Sigmoid colon (tissue), 7 donors: ENCODE results near the gene DROSHA. TPM values are rescaled to one million over a fixed set of nuclear protein-coding genes. Genes with fewer than 3 reads are reported as not detected.
A peak's percentile ranks its signal among the peaks of the same experiment; 100 is the strongest.

ENCODE experiments used
- DNase-seq: peaks from one replicate; pipeline ENCODE4 v3.0.0-alpha.2; 2019
- H3K27ac ChIP-seq, 4 donors: fragments of 200-600 bp; sonication (generic); one replicate each; pipeline ENCODE4 v1.5.1; 2016 to 2019; ENCODE audit warnings: mild to moderate bottlenecking in 1 of 4
- H3K27me3 ChIP-seq, 3 donors: fragments of 200-600 bp; sonication (generic); one replicate each; pipeline ENCODE4 v1.5.1; 2019; ENCODE audit warnings: mild to moderate bottlenecking in 1 of 3
- H3K36me3 ChIP-seq, 4 donors: fragments of 200-600 bp; sonication (generic); one replicate each; pipeline ENCODE4 v1.5.1; 2016 to 2019
- H3K4me1 ChIP-seq, 4 donors: fragments of 200-600 bp; sonication (generic); one replicate each; pipeline ENCODE4 v1.5.1; 2017 to 2019
- H3K4me3 ChIP-seq, 4 donors: fragments of 200-600 bp; sonication (generic); one replicate each; pipeline ENCODE4 v1.5.1; 2017 to 2019; ENCODE audit warnings: mild to moderate bottlenecking in 2 of 4, moderate library complexity in 1 of 4
- H3K9me3 ChIP-seq, 4 donors: fragments of 200-600 bp in 3 of 4; sonication (generic) in 3 of 4; one replicate each; pipeline versions ENCODE4 v1.5.1 to v1.6.1; 2013 to 2019
- CTCF ChIP-seq, 4 experiments: fragments of 450-650 bp in 3 of 4; fragments of 200-600 bp in 1 of 4; IDR thresholded peaks; one replicate each; pipeline ENCODE4 v1.5.1; 2016 to 2019; ENCODE audit warnings: antibody characterized with exemption in 4 of 4, mild to moderate bottlenecking in 3 of 4, moderate library complexity in 2 of 4
- EP300 ChIP-seq, 4 donors: sonication (generic); formaldehyde crosslinking; IDR thresholded peaks; one replicate each; pipeline ENCODE4 v1.6.1; 2017; ENCODE audit warnings: antibody characterized with exemption in 4 of 4
- POLR2A ChIP-seq, 2 donors: fragments of 450-650 bp; IDR thresholded peaks; one replicate each; pipeline ENCODE4 v1.6.1; 2016; ENCODE audit warnings: antibody characterized with exemption in 2 of 2, mild to moderate bottlenecking in 2 of 2, moderate library complexity in 2 of 2
- POLR2AphosphoS5 ChIP-seq, 4 donors: sonication (generic); formaldehyde crosslinking; IDR thresholded peaks; one replicate each; pipeline ENCODE4 v1.6.1; 2017; ENCODE audit warnings: antibody characterized with exemption in 4 of 4
- WGBS, 2 donors: extraction: QIAGEN DNeasy Blood & Tissue Kit; methylation state at CpG; one replicate each; pipeline ENCODE4 v1.1.7; 2013; 5-methylcytosine and 5-hydroxymethylcytosine counted together
- intact Hi-C: fragments of 100-400 bp; cut with DNase I; formaldehyde crosslinking; loops from one replicate; pipeline ENCODE4 v1.15.1; 2023
- polyA plus RNA-seq, 3 donors: library from polyadenylated mRNA; stranded (reverse); fragments of 200-250 nt; gene quantifications; one replicate each; pipeline ENCODE4 v1.2.3, GENCODE V29; 2013
- total RNA-seq, 4 donors: library from RNA; depleted of rRNA; stranded (reverse); fragments of >200 nt; gene quantifications; one replicate each; pipeline ENCODE4 v1.1.0, GENCODE V29; 2016
- donor health status: healthy with polysubstance abuse.
- donor health status: Bipolar disorder and iron deficiency.
- donor health status: healthy.

Gene DROSHA
- total and polyA plus RNA-seq, 7 donors, result 17.3 to 57.6 (median 28.6) TPM

GRCh38 chr5:31537851-31538250 lies 6.0 kb upstream of the DROSHA start:
- intact Hi-C loops, result no loop called here
- peaks cover 0 to 14% (median 12%) of the 10 kb centered on the region in 4 donors for H3K4me1 ChIP-seq
- H3K27ac ChIP-seq, result no peak overlapping the region
- no peak overlapping the region for H3K4me3 ChIP-seq
- H3K9me3 ChIP-seq, result no peaks in the 10 kb centered on the region
- no peak for DNase-seq
- TF ChIP-seq POLR2A (IDR thresholded peaks at IDR 0.05), result no peak
- no peak for TF ChIP-seq CTCF (IDR thresholded peaks at IDR 0.05)
- no peak for TF ChIP-seq EP300 (IDR thresholded peaks at IDR 0.05)
- TF ChIP-seq POLR2AphosphoS5 (IDR thresholded peaks at IDR 0.05), result no peak
- peaks cover 6 to 86% (median 36%) of the 10 kb centered on the region in 4 donors for H3K36me3 ChIP-seq
- 82 to 85% methylated on average over 4 of the region's 4 CpGs for WGBS, 2 donors
- no peaks in the 10 kb centered on the region for H3K27me3 ChIP-seq

- Histone ChIP-seq H3K9me3 (no peaks in the 10 kb centered on the region), H3K27ac (no peak overlapping the region), H3K36me3 (peaks cover 5 to 81% (median 35%) of the 10 kb centered on the region in 4 donors), H3K4me1 (peaks cover 0 to 17% (median 15%) of the 10 kb centered on the region in 4 donors), H3K27me3 (no peaks in the 10 kb centered on the region), H3K4me3 (no peak overlapping the region)
- TF ChIP-seq EP300 (IDR thresholded peaks at IDR 0.05) (no peak), CTCF (IDR thresholded peaks at IDR 0.05) (no peak), POLR2AphosphoS5 (IDR thresholded peaks at IDR 0.05) (no peak), POLR2A (IDR thresholded peaks at IDR 0.05) (no peak)
- no peak for DNase-seq
- intact Hi-C loops, result no loop called here
These were observed 5.5 kb upstream of the DROSHA start for GRCh38 chr5:31537349-31537748.

GRCh38 chr5:31536873-31537272 lies 5.0 kb upstream of the DROSHA start:
- Histone ChIP-seq H3K27me3 (no peaks in the 10 kb centered on the region), H3K4me1 (peaks cover 0 to 17% (median 15%) of the 10 kb centered on the region in 4 donors), H3K4me3 (no peak overlapping the region), H3K27ac (no peak overlapping the region), H3K9me3 (no peaks in the 10 kb centered on the region), H3K36me3 (peaks cover under 1 to 76% (median 32%) of the 10 kb centered on the region in 4 donors)
- no peak for DNase-seq
- WGBS, 2 donors, result 89 to 95% methylated on average over 3 of the region's 3 CpGs
- intact Hi-C loops, result no loop called here
- TF ChIP-seq POLR2AphosphoS5 (IDR thresholded peaks at IDR 0.05) (no peak), EP300 (IDR thresholded peaks at IDR 0.05) (no peak), CTCF (IDR thresholded peaks at IDR 0.05) (no peak), POLR2A (IDR thresholded peaks at IDR 0.05) (no peak)

- H3K36me3 ChIP-seq, result peaks cover 0 to 53% (median 20%) of the 10 kb centered on the region in 4 donors
- intact Hi-C loops, result no loop called here
- no peak overlapping the region for H3K27ac ChIP-seq
- no peak overlapping the region for H3K4me3 ChIP-seq
- TF ChIP-seq EP300 (IDR thresholded peaks at IDR 0.05), result no peak
- no peak for TF ChIP-seq POLR2AphosphoS5 (IDR thresholded peaks at IDR 0.05)
- no peak for TF ChIP-seq POLR2A (IDR thresholded peaks at IDR 0.05)
- no peak for TF ChIP-seq CTCF (IDR thresholded peaks at IDR 0.05)
- no peaks in the 10 kb centered on the region for H3K9me3 ChIP-seq
- H3K4me1 ChIP-seq, result peaks cover 0 to 35% (median 26%) of the 10 kb centered on the region in 4 donors
- H3K27me3 ChIP-seq, result no peaks in the 10 kb centered on the region
- no peak for DNase-seq
- 88 to 89% methylated on average over 1 of the region's 1 CpG for WGBS, 2 donors
These were observed 2.7 kb upstream of the DROSHA start for GRCh38 chr5:31534527-31535046.

- 0% methylated on average over 13 of the region's 13 CpGs for WGBS, 2 donors
- peaks cover 0 to 35% (median 26%) of the 10 kb centered on the region in 4 donors for H3K4me1 ChIP-seq
- H3K4me3 ChIP-seq, result peak overlapping the region; percentile 61 to 87 (median 68)
- H3K27me3 ChIP-seq, result no peaks in the 10 kb centered on the region
- peaks cover 9 to 49% (median 28%) of the 10 kb centered on the region in 4 donors for H3K36me3 ChIP-seq
- peak overlapping the region; percentile 74 to 87 (median 78) for H3K27ac ChIP-seq
- H3K9me3 ChIP-seq, result no peaks in the 10 kb centered on the region
- TF ChIP-seq POLR2A (IDR thresholded peaks at IDR 0.05), result no peak
- no peak for TF ChIP-seq EP300 (IDR thresholded peaks at IDR 0.05)
- no peak for TF ChIP-seq CTCF (IDR thresholded peaks at IDR 0.05)
- no peak for TF ChIP-seq POLR2AphosphoS5 (IDR thresholded peaks at IDR 0.05)
- intact Hi-C loops, result no loop called here
- DNase-seq, result peak; percentile 67
These were observed 378 bp downstream of the DROSHA start for GRCh38 chr5:31531543-31531887.
